NCI-H2171 treated with DMSO at 0.1 percent for 48 hours (cell line): ENCODE measurements around the gene BMS1.
"Not testable (repeated sequence)": the region's sequence is repeated elsewhere in the genome, so short reads cannot be mapped to it uniquely, and the experiment has no call there.

Source experiments
- DNase-seq: peaks from one replicate; lab custom pipeline; 2025; lab: John Stamatoyannopoulos, UW

Gene BMS1

GRCh38 chr10:42795701-42796100, 13.1 kb downstream of the BMS1 start:
- DNase-seq: no peak

GRCh38 chr10:42801135-42801534, 18.5 kb downstream of the BMS1 start:
- no peak for DNase-seq

GRCh38 chr10:42802876-42803275, 20.3 kb downstream of the BMS1 start:
- no peak for DNase-seq

- no peak for DNase-seq
Observed at GRCh38 chr10:42809676-42810075, 27.1 kb downstream of the BMS1 start.

- DNase-seq: no peak
Observed at GRCh38 chr10:42812028-42812427, 29.4 kb downstream of the BMS1 start.

GRCh38 chr10:42813989-42814687, 31.5 kb downstream of the BMS1 start:
- DNase-seq: not testable (repeated sequence)

GRCh38 chr10:42816334-42816733, 33.7 kb downstream of the BMS1 start:
- DNase-seq: not testable (repeated sequence)

- no peak for DNase-seq
Observed at GRCh38 chr10:42816912-42817311, 34.3 kb downstream of the BMS1 start.

GRCh38 chr10:42817417-42817816, 34.8 kb downstream of the BMS1 start:
- DNase-seq: not testable (repeated sequence)

GRCh38 chr10:42826759-42827158, 44.2 kb downstream of the BMS1 start:
- DNase-seq: not testable (repeated sequence)

GRCh38 chr10:42827201-42827600, 44.6 kb downstream of the BMS1 start:
- no peak for DNase-seq

GRCh38 chr10:42828391-42828790, 45.8 kb downstream of the BMS1 start:
- not testable (repeated sequence) for DNase-seq

GRCh38 chr10:42830237-42830636, 47.6 kb downstream of the BMS1 start:
- no peak for DNase-seq

GRCh38 chr10:42836096-42836495, 53.5 kb downstream of the BMS1 start:
- DNase-seq: no peak

- DNase-seq: no peak
Observed at GRCh38 chr10:42836771-42837468, 54.3 kb downstream of the BMS1 start.

- not testable (repeated sequence) for DNase-seq
Observed at GRCh38 chr10:42844810-42845209, 62.2 kb downstream of the BMS1 start.

GRCh38 chr10:42847261-42847660, 64.7 kb downstream of the BMS1 start:
- not testable (repeated sequence) for DNase-seq

GRCh38 chr10:42850931-42851330, 68.3 kb downstream of the BMS1 start:
- no peak for DNase-seq

GRCh38 chr10:42859256-42859655, 76.7 kb downstream of the BMS1 start:
- DNase-seq: no peak

- DNase-seq: not testable (repeated sequence)
Observed at GRCh38 chr10:42860016-42860415, 77.4 kb downstream of the BMS1 start.

- DNase-seq: not testable (repeated sequence)
Observed at GRCh38 chr10:42862801-42863200, 80.2 kb downstream of the BMS1 start.

- no peak for DNase-seq
Observed at GRCh38 chr10:42864575-42864974, 82.0 kb downstream of the BMS1 start.

GRCh38 chr10:42865716-42866114, 83.1 kb downstream of the BMS1 start:
- no peak for DNase-seq
